ENCODE results near the gene SLC2A9.

The SLC2A9 gene

DNA sequence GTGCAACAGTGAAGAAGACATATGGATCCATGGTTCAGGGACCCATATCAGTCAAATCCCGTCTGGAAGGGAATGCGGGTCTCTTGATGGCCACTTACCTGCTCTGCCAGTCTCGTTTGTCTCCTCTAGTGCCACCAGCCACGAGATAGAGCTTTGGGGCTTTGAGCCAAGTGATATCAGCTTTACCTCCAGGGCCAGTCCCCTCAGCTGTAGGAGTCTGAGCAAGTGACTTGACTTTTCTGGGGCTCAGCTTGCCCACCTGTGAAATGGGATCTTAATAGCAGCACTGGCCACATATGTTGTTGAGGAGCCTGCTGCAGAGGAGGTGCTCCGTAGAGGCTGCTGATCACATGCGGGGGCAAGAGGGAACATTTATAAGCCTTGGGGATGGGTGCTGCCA, 1.2 kb downstream of the SLC2A9 start:
- DNase-seq (ENCODE audit: low read depth, low spot score), result no peak

DNA sequence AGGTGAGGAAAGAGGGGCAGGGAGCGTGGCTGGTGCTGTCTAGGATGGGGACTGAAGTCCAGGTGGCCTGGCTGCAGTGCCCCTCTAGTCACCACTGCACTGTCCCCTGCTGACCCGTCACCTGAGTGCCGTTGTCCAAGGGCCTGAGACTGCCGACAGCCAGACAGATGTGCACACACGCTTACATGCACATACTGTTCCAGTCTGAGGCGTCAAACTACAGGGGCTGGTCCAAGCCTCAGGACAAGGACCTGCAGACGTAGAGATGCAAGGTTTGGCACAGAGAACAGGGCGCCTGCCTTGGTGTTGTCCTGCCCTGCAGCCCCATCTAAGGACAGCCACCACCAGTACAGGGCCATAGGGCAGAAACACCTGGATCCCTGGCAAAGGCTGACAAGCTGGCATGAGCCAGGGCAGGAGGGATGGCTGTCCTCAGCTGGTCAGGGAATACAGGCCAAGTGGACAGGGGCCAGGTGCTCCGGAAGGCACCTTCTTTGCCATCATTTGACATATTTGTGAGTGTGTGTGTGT, 1.7 kb downstream of the SLC2A9 start:
- DNase-seq (ENCODE audit: low read depth, low spot score), result no peak

DNA sequence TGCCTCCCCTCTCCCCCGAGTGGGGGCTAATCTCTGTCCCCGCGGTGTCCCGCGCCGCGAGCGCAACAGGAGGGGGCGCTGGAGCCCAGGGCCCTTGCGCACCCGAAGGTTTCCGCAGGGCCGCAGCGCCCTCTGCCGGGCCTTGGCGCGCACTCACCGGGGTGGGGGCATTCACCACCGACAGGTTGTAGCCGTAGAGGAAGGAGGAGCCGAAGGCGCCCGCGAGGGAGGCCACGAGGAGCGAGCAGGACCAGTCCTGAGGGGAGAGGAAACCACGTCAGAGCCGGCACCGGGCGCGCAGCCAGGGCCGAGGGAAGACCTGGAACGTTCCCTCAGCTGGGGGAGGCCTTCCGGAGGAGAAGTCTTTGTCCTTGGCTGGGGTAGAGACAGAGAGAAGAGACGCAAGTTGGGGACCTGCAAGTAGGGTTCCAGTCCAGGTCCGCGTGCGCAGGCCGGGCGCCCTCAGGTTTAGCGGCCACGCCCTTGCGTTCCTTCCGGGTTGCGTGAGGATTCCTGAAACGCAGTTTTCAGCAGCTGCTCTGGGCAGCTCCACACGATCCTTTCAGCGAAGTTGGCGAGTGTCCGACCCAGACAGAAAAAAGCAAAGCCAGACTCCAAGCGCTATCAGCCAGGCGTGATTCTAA, 2.4 kb downstream of the SLC2A9 start:
- DNase-seq (ENCODE audit: low read depth, low spot score), result peak; percentile 98

DNA sequence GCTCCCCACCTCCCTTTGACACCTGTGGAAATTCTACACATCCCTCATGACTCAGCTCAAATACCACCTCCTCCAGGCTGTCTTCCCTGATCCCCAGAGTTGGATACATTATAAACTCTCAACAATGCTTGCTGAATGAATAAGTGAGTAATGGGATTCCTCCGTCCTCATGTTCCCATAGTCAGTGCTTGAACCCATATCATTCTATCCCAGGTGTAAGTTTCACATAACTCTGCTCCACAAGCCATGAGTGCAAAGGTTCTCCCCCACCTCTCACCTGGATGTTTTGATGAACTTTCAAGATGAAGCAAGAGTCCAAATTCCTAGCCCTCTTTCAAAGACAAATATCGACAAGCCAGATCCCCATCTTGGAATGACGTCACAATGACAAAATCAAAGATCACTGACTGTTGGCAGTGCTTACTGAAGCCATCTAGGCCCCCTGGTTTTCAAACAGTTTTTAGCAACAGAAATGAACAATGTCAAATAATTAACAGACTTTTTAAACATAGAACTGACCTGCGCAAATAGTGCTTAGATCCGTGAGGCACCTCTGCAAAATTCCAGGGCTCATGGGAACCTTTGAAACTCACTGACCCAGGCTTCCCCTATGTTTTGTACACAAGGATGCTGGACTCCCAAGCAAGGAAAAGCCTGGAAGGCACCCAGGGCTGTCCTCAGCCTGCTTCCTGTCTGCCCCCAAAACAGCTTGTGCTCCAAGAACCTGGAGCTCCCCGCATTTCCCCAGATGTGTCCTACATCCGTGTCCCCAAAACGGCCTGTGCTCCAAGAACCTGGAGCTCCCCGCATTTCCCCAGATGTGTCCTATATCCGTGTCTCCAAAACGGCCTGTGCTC, 4.0 kb downstream of the SLC2A9 start:
- no peak for DNase-seq (ENCODE audit: low read depth, low spot score)

DNA sequence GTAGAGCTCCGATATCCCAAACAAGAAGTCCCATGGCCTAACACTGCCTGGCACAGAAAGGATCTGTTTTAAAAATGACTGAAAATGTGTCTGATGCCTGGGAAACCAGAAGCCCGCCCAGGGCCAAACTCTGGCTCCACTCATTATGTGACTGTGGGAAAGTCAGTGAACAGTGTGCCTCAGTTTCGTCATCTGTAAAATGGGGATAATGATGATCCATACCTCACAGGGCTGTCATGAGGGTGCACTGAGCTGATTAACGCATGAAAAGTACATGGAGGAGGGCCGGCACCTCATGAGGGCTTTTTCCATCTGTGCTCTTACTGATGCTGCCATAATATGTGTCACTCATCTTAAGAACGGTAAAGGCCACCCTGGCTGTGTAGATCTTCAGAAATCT, 5.1 kb downstream of the SLC2A9 start:
- no peak for DNase-seq (ENCODE audit: low read depth, low spot score)

DNA sequence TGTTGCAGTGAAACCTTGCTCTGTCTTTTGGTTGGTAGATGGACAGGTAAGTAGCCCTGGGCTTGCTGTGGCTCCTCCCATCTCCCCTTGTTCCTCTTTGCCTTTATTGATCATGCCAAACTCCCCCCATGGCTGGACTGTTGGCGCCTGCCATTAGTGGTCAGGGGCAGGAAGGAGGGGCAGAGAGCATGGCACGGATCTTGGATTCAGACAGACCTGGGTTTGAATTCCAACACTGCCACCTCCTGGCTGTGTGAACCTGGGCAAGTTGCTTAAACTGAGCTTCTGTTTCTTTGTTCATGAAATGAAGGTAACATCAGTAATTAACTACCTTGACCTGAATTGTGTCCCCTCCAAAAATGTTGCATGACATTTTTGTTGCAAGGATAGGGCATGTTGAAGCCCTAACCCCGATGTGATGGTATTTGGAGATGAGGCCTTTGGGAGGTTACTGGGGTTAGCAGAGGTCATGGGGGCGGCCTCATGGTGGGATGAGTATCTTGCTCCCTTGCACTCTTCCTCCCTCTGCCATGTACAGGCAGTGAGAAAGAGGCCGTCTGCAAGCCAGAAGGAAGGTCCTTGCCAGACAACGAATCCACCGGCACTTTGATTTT, 6.0 kb downstream of the SLC2A9 start:
- peak; percentile 74 for DNase-seq (ENCODE audit: low read depth, low spot score)

DNA sequence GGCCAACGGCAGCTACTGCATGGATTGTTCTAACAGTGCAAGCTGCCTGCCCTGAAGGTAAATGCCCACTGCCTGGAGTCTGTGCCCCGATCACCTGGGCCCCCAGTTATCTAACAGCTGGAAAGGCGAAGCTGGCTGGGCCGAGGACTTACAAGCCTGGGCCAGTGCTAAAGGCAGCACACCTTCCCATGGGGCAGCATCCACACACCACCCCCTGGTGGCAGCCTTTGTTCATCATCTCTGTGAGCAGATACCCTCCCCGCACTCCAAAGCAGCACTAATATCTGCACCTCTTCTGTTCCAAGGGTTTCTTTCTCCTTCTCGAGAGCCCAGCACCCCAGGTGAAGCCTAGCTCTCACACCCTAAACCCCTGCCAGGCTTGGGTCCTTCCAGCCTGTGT, 7.6 kb downstream of the SLC2A9 start:
- DNase-seq (ENCODE audit: low read depth, low spot score), result peak; percentile 41

DNA sequence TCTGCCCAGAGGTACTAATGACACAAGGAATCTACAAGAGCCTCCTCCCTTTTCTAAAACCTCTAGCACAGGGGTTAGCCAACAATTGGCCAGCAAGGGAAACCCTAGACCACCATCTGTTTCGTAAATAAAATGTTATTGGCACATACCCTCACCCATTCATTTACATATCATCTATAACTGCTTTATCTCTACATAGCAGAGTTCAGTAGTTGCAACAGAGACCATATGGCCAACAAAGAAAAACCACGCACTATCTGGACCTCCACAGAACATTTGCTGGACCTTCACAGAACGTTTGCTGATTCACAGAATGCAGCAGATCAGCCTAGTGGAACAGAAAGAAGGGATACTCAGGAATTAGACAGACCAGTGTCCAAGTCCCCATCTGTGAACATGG, 9.4 kb downstream of the SLC2A9 start:
- no peak for DNase-seq (ENCODE audit: low read depth, low spot score)

DNA sequence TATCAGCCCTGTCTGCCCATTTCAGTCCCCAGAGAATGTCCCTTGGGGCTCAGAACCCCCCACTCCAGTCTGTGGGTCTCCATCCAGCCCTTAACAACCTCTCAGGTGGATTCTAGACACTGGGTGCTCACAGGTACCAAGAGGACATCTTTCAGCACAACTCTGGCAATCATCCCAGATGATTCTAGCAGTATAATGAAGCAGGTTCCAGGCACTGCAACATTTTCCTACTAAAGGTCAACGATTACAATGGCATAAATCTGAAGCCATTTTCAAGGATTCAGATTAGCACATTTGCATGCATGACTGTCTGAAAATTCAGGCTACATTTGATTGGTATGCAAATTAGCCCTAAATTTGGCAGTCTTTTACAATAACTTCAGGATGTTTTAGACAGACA, 10.0 kb downstream of the SLC2A9 start:
- no peak for DNase-seq (ENCODE audit: low read depth, low spot score)

DNA sequence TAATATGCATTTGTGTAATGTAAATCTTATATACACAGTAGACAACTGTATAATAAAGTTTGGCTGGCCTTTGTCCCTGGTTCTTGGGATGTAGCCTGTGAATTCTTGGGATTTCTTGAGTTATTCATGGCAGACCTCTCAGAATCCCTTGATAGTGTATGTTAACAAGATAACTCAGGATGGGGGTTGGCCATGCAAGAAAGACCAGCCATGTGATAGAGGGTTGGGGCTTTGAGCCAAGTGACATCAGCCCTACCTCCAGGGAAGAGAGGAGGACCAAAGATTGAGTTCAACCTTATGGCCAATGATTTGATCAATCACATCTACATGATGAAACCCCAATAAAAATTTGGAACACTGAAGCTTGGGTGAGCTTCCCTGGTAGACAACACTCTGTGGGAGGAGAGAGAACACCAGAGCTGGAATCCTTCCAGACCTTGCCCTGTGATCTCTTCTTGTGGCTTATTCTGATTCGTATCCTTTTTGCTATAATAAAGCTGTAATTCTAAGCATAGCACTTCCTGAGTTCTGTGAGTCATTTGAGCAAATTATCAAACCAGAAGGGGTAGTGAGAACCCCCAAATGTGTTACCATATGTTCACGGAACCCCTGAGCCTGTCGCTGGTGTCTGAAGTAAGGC, 11.3 kb downstream of the SLC2A9 start:
- DNase-seq (ENCODE audit: low read depth, low spot score), result no peak

DNA sequence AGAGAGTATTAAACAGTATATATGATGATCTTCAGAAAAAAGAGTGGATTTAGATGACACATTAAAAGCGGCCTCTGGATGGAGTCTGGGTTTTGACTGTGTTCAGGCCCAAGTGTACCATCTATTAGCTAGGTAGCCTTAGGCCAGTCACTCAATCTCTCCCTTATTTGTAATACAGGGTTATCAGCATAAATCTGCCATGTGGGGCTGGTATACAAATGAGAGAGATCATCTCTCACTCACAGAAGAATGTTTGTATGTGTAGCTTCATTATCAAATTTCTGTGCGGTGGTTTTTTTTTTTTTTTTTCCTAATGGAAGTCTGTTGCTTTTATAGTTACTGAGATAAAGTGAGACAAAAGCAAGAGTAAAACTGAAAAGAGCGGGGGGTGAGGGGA, 12.7 kb downstream of the SLC2A9 start:
- DNase-seq (ENCODE audit: low read depth, low spot score), result no peak

DNA sequence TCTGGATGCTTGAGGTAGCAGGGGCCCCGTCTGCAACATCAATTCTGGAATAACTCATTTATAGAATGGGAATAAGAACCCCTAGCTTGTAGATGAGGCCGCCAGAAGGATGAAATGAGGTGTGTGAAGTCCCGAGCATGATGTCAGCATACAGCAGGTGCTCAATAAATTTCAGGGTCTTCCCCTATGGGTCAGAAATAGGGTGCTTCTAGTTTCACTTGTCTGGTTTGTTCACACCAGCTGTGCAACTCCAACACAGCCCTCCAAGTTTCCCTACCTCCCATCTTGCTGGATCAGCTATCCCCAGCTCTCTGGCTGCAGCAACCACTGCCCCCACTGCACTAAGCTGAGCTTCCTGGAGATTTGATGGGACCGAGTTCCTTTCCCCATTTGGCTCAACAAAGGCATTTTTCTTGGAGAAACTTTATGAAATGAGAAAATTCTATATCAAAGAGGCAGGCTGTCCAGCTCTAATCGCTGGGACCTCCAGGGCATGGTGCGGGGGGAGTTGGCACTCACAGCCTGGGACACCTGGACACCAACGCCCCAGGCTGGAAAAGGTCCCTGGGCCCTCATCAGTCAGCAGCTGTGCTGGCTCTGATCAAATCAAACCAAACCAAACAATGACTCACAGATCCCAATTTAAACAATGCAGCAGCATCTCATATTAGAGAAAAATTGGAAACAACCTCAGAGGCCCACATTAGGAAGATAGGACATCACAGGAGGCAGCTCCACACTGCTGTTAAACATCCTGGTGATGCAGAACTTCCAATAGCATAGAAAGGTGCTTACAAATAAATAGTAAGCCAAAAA, 13.3 kb downstream of the SLC2A9 start:
- DNase-seq (ENCODE audit: low read depth, low spot score), result no peak

DNA sequence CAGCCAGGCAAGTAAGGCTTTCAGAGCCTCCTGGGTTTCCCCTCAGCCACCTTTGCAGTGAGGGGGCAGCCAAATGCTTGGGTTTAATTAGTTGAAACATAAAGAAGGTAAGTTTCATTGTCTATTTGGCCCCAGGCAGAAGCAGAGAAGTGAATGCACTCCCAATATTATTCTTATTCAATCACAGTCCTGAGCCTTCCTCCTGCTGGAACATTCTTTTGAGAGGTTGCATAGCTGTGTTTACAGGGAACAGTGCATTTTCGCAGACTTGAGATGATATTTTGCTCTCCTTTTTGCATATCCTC, 13.9 kb downstream of the SLC2A9 start:
- DNase-seq (ENCODE audit: low read depth, low spot score), result no peak

DNA sequence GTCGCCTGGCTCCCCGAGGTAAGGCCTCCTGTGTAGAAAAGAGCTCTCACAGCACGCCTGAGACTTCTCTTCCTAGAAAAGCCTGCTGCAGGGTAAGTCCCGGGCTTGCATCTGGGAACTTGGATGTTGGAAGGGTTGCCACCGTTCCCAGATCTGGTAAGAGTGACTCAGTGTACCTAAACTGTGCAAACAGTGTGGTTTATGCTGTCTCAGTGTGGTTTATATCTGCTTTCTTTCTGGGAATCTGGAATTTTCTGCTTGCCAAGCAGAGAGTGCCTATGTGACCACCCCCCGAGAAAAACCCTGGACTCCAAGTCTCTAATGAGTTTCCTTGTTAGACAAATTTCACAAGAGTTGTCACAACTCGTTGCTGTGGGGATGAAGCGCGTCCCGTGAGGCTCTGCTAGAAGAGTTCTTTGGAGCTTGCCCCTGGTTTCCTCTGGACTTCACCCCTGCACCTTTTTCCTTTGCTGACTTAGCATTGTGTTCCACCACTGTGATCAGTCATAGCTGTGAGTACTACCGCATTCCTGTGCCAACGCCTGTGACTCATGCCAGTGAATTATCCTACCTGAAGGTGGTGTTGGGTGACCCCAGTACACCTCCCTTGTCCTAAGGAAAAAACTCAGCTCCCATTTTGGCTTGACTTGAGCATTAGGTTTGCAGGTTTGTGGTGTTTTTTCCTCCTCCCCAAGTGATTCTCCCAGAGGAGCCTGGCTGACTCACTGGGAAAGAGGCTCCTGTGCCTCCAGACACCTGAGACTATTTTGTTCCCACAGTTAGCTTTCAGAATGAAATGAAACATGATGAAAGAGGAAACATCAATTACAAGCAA, 14.5 kb downstream of the SLC2A9 start:
- DNase-seq (ENCODE audit: low read depth, low spot score), result peak; percentile 56

DNA sequence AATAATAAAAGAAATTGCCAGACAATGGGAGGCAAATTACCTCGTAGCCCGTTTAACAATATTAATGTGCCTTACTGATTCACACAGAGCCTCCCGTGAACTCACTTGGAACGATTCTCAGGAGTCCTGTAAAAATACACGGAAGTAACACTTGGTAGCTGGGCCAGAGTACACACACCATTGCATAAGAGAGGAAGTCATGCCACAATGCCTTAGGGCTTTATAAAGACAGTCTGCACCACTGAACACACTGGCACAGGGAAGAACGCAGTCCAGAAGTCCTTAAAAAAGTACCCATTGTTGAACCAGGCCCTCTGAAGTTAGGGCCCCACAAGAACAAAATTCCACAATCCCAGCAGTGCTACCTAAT, 15.1 kb downstream of the SLC2A9 start:
- peak; percentile 41 for DNase-seq (ENCODE audit: low read depth, low spot score)

DNA sequence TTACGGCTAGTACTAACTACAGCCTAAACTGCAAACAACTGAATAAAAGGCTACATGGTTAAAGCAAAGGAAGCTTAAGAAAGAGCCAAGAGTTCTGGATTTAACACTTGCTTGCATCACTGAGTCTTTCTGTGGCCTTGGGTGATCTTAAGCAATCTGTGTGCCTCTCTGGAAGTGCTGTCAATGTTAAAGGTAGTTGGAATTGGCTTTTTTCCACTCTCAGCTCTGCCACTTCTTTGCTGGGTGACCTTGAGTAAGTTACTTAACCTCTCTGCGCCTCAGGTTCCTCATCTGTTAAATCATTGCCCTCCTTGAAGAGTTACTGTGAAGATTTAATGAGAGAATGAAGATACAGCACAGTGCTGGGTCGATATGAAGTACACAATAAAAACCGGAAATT, 15.7 kb downstream of the SLC2A9 start:
- DNase-seq (ENCODE audit: low read depth, low spot score), result no peak

DNA sequence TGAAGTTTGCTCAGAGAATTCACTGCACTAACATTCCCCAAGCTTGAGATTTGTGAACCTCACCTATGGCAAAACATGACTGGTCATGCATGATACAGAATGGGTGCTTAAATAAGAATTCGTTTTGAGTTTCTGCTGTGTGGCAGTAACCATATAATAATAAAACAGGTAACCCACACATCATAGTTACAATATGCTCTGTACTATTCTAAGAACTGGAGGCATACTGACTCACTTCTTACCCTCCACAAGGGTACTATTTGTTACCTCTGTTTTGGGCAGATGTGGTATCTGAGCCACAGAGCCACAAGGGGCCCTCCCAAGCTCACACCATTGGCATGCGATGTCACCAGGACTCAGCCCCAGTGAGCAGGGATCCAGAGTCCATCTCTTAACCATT, 17.6 kb downstream of the SLC2A9 start:
- DNase-seq (ENCODE audit: low read depth, low spot score), result no peak

DNA sequence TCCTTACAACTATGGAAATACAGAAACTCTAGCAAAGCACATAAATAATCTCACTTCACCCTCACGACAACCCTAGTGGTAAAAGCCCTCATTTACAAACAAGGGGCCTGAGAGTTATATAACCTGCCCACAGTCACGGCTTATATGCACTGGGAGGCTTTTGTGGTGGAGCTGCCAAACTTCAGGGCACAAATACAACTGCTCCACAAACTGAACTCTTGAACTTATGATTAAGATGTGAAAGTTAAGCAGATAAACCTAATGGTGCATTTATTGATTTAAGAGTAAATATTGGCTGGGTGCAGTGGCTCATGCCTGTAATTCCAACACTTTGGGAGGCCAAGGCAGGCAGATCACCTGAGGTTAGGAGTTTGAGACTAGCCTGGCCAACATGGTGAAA, 19.0 kb downstream of the SLC2A9 start:
- DNase-seq (ENCODE audit: low read depth, low spot score), result no peak

DNA sequence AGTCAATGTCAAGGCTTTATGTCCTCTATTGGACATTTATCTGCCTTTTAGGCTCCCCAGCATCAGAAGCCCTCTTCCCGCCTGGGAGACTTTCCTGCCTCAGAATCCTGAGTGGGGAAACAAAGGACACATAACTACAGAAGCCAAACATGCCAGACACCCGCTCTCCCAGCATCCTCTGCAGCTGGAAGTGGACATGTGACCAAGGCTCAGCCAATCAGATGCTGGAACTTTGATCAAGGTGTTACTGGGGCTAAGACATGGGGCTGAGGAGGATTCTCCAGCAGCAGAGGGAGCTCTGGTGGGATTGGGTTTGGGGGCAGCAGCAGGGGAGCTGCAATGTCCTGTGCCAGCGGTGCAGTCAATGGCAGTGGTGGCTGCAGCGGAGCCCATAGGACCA, 19.5 kb downstream of the SLC2A9 start:
- no peak for DNase-seq (ENCODE audit: low read depth, low spot score)

DNA sequence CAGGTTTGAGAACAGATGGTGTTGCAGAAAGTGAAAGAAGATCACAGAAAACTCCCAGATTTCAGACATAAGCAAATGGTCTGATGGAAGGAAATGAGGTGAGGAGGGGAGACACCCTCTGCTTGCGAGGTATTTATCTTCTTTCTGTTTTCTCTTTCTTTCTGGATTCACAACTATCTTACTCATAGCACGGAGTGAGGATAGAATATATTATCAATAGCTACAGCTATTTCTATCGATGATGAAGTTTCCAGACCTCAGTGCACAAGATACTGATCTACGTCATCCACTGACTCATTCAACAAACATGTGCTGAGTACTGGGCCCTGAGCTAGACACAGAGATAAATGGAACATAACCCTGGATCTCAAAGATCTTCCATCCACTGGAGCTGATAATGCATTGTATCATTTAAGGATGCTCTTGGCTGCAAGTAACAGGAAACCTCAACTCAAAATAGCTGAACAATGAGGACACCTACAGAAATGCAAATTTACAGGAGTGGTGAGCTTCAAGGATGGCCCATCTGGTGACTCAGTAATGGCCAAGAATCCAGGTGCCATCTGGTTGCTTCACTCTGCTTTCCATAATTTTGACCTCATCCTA, 21.2 kb downstream of the SLC2A9 start:
- no peak for DNase-seq (ENCODE audit: low read depth, low spot score)
